Panc1 (cell line): ENCODE results near the gene IGLL5. TPM values are rescaled to one million over a fixed set of nuclear protein-coding genes. Genes with fewer than 3 reads are reported as not detected.

Experiments
- ATAC-seq: fragments of 200-7000 bp; cut with Tn5 transposase; 2 replicates; pipeline ENCODE4 v1.9.1; 2020; ENCODE audit warnings: mild to moderate bottlenecking, moderate library complexity
- BruUV-seq: library from RNA; stranded (reverse); fragments of 400-500 nt; replicated peaks from 2 replicates; lab custom pipeline; 2021; lab: Mats Ljungman, UMichigan
- CTCF ChIA-PET: fragments of 300-600 bp; sonication (Branson Sonifier 250); formaldehyde crosslinking; loops from one replicate; lab custom pipeline; 2022; ENCODE audit warnings: antibody characterized with exemption; lab: Charles Lee
- POLR2A ChIA-PET: fragments of 300-600 bp; sonication (Branson Sonifier 250); formaldehyde crosslinking; loops from one replicate; lab custom pipeline; 2022; ENCODE audit warnings: antibody characterized with exemption; lab: Charles Lee
- DNase-seq: peaks from one replicate; pipeline ENCODE4 v3.0.0-alpha.2; 2010; ENCODE audit warnings: low read depth, low spot score
- H3K27ac ChIP-seq: 2 replicates; pipeline ENCODE4 v1.5.1; 2011; ENCODE audit warnings: mild to moderate bottlenecking, low read length, inconsistent platforms
- H3K27me3 ChIP-seq: fragments of 200-500 bp; sonication (Bioruptor generic); 2 replicates; pipeline ENCODE4 v1.6.0; 2014; ENCODE audit warnings: low read length, inconsistent platforms; ENCODE audit not compliant: control insufficient read depth, insufficient read depth
- H3K36me3 ChIP-seq: fragments of 200-500 bp; sonication (Bioruptor generic); 2 replicates; pipeline ENCODE4 v1.5.1; 2014; ENCODE audit warnings: inconsistent platforms, mild to moderate bottlenecking, low read length, moderate library complexity; ENCODE audit not compliant: control insufficient read depth, insufficient read depth
- H3K4me1 ChIP-seq: 2 replicates; pipeline ENCODE4 v1.5.1; 2011; ENCODE audit warnings: inconsistent platforms, mild to moderate bottlenecking, low read length, moderate library complexity; ENCODE audit not compliant: control insufficient read depth, insufficient read depth
- H3K4me3 ChIP-seq, 2 experiments: 2 replicates each; pipeline ENCODE4 v1.5.1; 2011 to 2012; ENCODE audit warnings: low read depth in 2 of 2, low read length in 2 of 2, mild to moderate bottlenecking in 2 of 2, inconsistent platforms in 1 of 2, moderate library complexity in 1 of 2
- H3K9me3 ChIP-seq: fragments of 200-500 bp; sonication (Bioruptor generic); 2 replicates; pipeline ENCODE4 v1.5.1; 2014; ENCODE audit warnings: low read depth, mild to moderate bottlenecking, inconsistent platforms, low read length, moderate library complexity; ENCODE audit not compliant: control insufficient read depth, insufficient read depth
- POLR2AphosphoS5 ChIP-seq: IDR thresholded peaks from 2 replicates; pipeline ENCODE4 v1.6.1; 2012; ENCODE audit warnings: mild to moderate bottlenecking, low read depth, low read length, moderate library complexity
- REST ChIP-seq, 2 experiments: IDR thresholded peaks; 2 replicates each; pipeline ENCODE4 v1.6.1; 2011 to 2012; ENCODE audit warnings: low read depth in 2 of 2, control low read depth in 1 of 2, low read length in 1 of 2, mild to moderate bottlenecking in 1 of 2, moderate library complexity in 1 of 2; ENCODE audit not compliant: insufficient read depth in 1 of 2
- SIN3A ChIP-seq: IDR thresholded peaks from 2 replicates; pipeline ENCODE4 v1.6.1; 2012; ENCODE audit warnings: low read depth, mild to moderate bottlenecking, low read length, moderate library complexity, borderline replicate concordance; ENCODE audit not compliant: insufficient read depth
- TCF7L2 ChIP-seq: IDR thresholded peaks from 2 replicates; pipeline ENCODE4 v1.6.1; 2011; ENCODE audit warnings: mild to moderate bottlenecking, low read depth, low read length, inconsistent platforms
- in situ Hi-C: cut with HindIII; loops from 2 replicates; pipeline ENCODE4 v1.10.0; 2016; ENCODE audit warnings: low sequenced_read_pairs, low pct_unique_long_range_greater_than_20kb
- intact Hi-C: fragments of 100-400 bp; cut with micrococcal nuclease; formaldehyde crosslinking; loops from one replicate; pipeline ENCODE4 v1.10.0; 2022; ENCODE audit not compliant: unreplicated experiment
- total RNA-seq: library from RNA; stranded (reverse); gene quantifications from one replicate; pipeline ENCODE4 v1.2.1, GENCODE V29; 2021; ENCODE audit not compliant: unreplicated experiment
- TF ChIP-seq, protein P1 (sequence below): fragments of 450-650 bp; IDR thresholded peaks from 2 replicates; pipeline ENCODE4 v1.5.1; 2017; ENCODE audit warnings: mild to moderate bottlenecking

IGLL5 gene
- total RNA-seq, 1 experiment from 2014 or later, result not detected

GRCh38 chr22:22855085-22855484 lies 32.5 kb upstream of the IGLL5 start:
- intact Hi-C loops (no loop called here), in situ Hi-C loops (no loop called here)
- TF ChIP-seq POLR2AphosphoS5, result no peak
- TF ChIP-seq, protein P1, sequence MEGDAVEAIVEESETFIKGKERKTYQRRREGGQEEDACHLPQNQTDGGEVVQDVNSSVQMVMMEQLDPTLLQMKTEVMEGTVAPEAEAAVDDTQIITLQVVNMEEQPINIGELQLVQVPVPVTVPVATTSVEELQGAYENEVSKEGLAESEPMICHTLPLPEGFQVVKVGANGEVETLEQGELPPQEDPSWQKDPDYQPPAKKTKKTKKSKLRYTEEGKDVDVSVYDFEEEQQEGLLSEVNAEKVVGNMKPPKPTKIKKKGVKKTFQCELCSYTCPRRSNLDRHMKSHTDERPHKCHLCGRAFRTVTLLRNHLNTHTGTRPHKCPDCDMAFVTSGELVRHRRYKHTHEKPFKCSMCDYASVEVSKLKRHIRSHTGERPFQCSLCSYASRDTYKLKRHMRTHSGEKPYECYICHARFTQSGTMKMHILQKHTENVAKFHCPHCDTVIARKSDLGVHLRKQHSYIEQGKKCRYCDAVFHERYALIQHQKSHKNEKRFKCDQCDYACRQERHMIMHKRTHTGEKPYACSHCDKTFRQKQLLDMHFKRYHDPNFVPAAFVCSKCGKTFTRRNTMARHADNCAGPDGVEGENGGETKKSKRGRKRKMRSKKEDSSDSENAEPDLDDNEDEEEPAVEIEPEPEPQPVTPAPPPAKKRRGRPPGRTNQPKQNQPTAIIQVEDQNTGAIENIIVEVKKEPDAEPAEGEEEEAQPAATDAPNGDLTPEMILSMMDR, result no peak
- no peak for TF ChIP-seq REST (IDR thresholded peaks at IDR 0.05; ENCODE audit: insufficient read depth in 1 of 2, low read depth in 2 of 2, low read length in 1 of 2)
- no peak for TF ChIP-seq SIN3A
- TF ChIP-seq TCF7L2, result no peak
- no peak overlapping the region for H3K27ac ChIP-seq
- peaks cover 9% of the 10 kb centered on the region for H3K27me3 ChIP-seq
- H3K4me3 ChIP-seq, result no peak overlapping the region
- no TSS peak for BruUV-seq
- ATAC-seq, result no peak
- CTCF ChIA-PET, result interaction anchor here (0.6 to 0.7 kb wide), 2 partner anchors 100 to 259 kb away, joined by 3 read pairs; no protein-coding TSS in a partner anchor
- no peak for DNase-seq
- POLR2A ChIA-PET, result no interaction called here
- no peaks in the 10 kb centered on the region for H3K9me3 ChIP-seq
- H3K4me1 ChIP-seq, result no peaks in the 10 kb centered on the region
- H3K36me3 ChIP-seq, result no peaks in the 10 kb centered on the region

GRCh38 chr22:22855617-22856308 lies 31.9 kb upstream of the IGLL5 start:
- intact Hi-C loops, result no loop called here
- ATAC-seq, result peak; percentile 82

More at GRCh38 chr22:22855617-22856308, 31.9 kb upstream of the IGLL5 start:
- Histone ChIP-seq H3K27me3 (peaks cover 9% of the 10 kb centered on the region), H3K27ac (no peak overlapping the region), H3K4me3 (no peak overlapping the region), H3K9me3 (no peaks in the 10 kb centered on the region), H3K4me1 (no peaks in the 10 kb centered on the region), H3K36me3 (no peaks in the 10 kb centered on the region)
- in situ Hi-C loops, result no loop called here
- no TSS peak for BruUV-seq
- POLR2A ChIA-PET, result no interaction called here
- DNase-seq, result no peak
- TF ChIP-seq, protein P1, result peak; percentile 71
- no peak for TF ChIP-seq REST (IDR thresholded peaks at IDR 0.05; ENCODE audit: insufficient read depth in 1 of 2, low read depth in 2 of 2, low read length in 1 of 2)
- CTCF ChIA-PET, result interaction anchor here (0.6 to 0.7 kb wide), 2 partner anchors 99 to 259 kb away, joined by 3 read pairs; no protein-coding TSS in a partner anchor
